ENCODE measurements around the gene LRRK1.

LRRK1 gene

GRCh38 chr15:101020451-101020850 is 101.3 kb downstream of the LRRK1 start:
- no peak overlapping the region for H3K4me3 ChIP-seq (ENCODE audit: low read depth, low read length)

- H3K4me3 ChIP-seq (ENCODE audit: low read depth, low read length) = no peak overlapping the region
Measured at GRCh38 chr15:101020945-101021344, 101.8 kb downstream of the LRRK1 start.

GRCh38 chr15:101022306-101022705 is 103.1 kb downstream of the LRRK1 start:
- H3K4me3 ChIP-seq (ENCODE audit: low read depth, low read length) = no peak overlapping the region

GRCh38 chr15:101022876-101023275 is 103.7 kb downstream of the LRRK1 start:
- no peak overlapping the region for H3K4me3 ChIP-seq (ENCODE audit: low read depth, low read length)

- H3K4me3 ChIP-seq (ENCODE audit: low read depth, low read length) = no peak overlapping the region
Measured at GRCh38 chr15:101023501-101024072, 104.4 kb downstream of the LRRK1 start.

GRCh38 chr15:101024073-101024695 is 105.0 kb downstream of the LRRK1 start:
- no peak overlapping the region for H3K4me3 ChIP-seq (ENCODE audit: low read depth, low read length)

- no peak overlapping the region for H3K4me3 ChIP-seq (ENCODE audit: low read depth, low read length)
Measured at GRCh38 chr15:101024706-101025500, 105.7 kb downstream of the LRRK1 start.

GRCh38 chr15:101025501-101025885 is 106.3 kb downstream of the LRRK1 start:
- H3K4me3 ChIP-seq (ENCODE audit: low read depth, low read length) = no peak overlapping the region

- H3K4me3 ChIP-seq (ENCODE audit: low read depth, low read length) = no peak overlapping the region
Measured at GRCh38 chr15:101025896-101026631, 106.9 kb downstream of the LRRK1 start.

- no peak overlapping the region for H3K4me3 ChIP-seq (ENCODE audit: low read depth, low read length)
Measured at GRCh38 chr15:101026656-101027272, 107.6 kb downstream of the LRRK1 start.

GRCh38 chr15:101027273-101027901 is 108.2 kb downstream of the LRRK1 start:
- no peak overlapping the region for H3K4me3 ChIP-seq (ENCODE audit: low read depth, low read length)

GRCh38 chr15:101027920-101028319 is 108.8 kb downstream of the LRRK1 start:
- no peak overlapping the region for H3K4me3 ChIP-seq (ENCODE audit: low read depth, low read length)

- H3K4me3 ChIP-seq (ENCODE audit: low read depth, low read length) = no peak overlapping the region
Measured at GRCh38 chr15:101028321-101028720, 109.2 kb downstream of the LRRK1 start.

GRCh38 chr15:101028772-101029438 is 109.7 kb downstream of the LRRK1 start:
- H3K4me3 ChIP-seq (ENCODE audit: low read depth, low read length) = no peak overlapping the region

- no peak overlapping the region for H3K4me3 ChIP-seq (ENCODE audit: low read depth, low read length)
Measured at GRCh38 chr15:101029971-101030661, 111.0 kb downstream of the LRRK1 start.

GRCh38 chr15:101031213-101031612 is 112.1 kb downstream of the LRRK1 start:
- no peak overlapping the region for H3K4me3 ChIP-seq (ENCODE audit: low read depth, low read length)

GRCh38 chr15:101033801-101034200 is 114.6 kb downstream of the LRRK1 start:
- no peak overlapping the region for H3K4me3 ChIP-seq (ENCODE audit: low read depth, low read length)

- no peak overlapping the region for H3K4me3 ChIP-seq (ENCODE audit: low read depth, low read length)
Measured at GRCh38 chr15:101035611-101036010, 116.5 kb downstream of the LRRK1 start.

- no peak overlapping the region for H3K4me3 ChIP-seq (ENCODE audit: low read depth, low read length)
Measured at GRCh38 chr15:101036189-101036588, 117.0 kb downstream of the LRRK1 start.
